Medulla oblongata (tissue), 1 donor: Measurements from ENCODE around the gene CHMP2A.

Experiments used
- DNase-seq: peaks from one replicate; pipeline ENCODE4 v3.0.0-alpha.2; 2015; ENCODE audit errors: extremely low spot score

Gene CHMP2A

DNA sequence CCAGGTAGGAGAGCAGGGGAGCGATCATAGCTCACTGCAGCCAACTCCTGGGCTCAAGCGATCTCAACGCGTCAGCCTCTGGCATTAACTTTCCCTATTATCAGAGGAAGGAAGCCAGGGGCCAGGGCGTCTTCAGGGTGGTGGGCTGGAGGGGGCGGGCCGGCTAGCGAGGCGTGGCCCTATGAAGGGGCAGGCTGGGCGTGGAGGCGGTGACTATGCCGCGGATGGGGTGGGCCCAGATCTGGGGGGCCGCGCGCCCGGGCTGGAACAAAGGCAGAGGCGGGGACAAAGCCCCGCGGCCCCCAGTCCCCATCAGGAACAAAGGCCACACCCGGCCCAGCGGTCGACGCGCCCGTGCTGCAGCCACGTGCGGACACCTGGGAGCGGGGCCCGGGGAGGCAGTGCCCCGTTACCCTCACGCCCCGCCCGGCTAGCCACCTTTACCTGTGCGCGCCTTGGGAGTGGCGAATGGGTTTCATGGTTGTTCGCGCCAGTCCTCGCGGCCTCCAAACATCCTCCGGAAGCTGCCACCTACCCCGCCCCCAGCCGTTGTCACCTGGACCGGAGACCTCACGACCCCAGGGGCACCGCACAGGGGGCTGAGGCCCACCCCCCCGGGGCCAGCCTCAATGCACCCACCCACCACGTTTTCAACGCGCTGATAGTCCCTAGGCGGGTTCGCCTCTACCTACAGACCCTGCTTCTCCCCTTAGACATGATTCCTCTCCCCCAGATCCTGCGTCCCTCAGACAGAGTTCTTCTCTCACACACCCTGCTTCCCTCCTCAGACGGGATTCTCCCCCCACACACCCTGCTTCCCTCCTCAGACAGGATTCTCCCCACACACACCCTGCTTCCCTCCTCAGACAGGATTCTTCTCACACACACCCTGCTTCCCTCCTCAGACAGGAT lies 16.4 kb downstream of the CHMP2A start:
- DNase-seq: no peak

DNA sequence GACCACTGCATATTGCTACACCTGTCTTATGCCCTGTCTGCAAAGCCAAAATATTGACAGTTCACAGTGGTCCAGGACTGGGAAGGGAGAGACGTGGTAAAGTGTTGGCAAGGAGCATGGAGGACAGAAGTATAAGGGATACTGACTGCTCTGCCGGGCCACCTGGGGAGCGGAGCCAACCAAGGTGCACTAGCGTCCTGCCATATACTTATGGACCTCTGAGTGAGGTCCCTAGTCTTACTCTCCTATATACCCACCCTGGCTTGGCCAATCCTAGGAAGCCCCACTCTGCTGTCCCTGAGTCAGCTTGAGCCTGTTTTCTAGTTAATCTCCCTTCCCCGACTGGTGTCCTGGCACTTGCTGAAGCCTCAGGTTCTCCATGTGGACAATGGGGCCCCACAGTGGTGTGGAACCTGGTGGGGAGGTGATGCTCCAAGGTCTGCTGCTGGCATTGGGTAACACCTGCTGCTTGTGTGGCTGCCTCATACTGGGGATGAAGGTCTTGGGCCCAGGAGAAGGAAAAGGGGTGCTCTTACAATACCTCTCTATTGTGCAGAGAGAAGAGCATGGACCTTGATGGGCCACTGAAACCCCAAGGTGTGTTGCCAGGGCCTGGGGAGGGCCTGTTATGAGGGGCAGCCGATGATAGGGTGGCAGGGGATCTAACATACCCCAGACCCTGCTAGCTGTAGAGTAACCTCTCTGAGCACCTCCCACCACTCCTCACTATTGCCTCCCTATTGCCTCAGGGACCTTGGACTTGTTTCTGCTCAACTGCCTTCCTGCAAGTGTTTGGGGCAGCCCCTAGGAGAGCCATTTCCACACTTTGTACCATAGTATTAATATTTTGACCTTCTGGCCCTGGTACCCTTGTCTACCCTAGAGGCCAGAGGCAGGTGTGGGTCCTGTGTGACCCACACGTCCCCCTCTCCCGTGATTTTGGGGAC lies 17.8 kb downstream of the CHMP2A start:
- no peak for DNase-seq

DNA sequence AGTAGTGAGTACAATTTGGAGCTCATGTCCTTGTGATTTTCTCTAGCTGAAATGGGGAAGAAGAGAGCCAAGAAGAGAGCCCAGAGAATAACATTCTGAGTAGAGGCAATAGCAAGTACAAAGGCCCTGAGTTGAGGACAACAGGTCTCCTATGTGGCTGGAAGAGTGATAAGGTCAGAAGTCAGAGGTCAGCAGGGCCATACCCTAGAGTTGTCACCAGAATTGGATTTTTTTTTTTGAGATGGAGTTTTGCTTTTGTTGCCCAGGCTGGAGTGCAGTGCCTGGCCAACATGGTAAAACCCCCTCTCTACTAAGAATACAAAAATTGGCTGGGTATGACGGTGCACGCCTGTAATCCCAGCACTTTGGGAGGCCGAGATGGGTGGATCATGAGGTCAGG lies 19.0 kb downstream of the CHMP2A start:
- no peak for DNase-seq

DNA sequence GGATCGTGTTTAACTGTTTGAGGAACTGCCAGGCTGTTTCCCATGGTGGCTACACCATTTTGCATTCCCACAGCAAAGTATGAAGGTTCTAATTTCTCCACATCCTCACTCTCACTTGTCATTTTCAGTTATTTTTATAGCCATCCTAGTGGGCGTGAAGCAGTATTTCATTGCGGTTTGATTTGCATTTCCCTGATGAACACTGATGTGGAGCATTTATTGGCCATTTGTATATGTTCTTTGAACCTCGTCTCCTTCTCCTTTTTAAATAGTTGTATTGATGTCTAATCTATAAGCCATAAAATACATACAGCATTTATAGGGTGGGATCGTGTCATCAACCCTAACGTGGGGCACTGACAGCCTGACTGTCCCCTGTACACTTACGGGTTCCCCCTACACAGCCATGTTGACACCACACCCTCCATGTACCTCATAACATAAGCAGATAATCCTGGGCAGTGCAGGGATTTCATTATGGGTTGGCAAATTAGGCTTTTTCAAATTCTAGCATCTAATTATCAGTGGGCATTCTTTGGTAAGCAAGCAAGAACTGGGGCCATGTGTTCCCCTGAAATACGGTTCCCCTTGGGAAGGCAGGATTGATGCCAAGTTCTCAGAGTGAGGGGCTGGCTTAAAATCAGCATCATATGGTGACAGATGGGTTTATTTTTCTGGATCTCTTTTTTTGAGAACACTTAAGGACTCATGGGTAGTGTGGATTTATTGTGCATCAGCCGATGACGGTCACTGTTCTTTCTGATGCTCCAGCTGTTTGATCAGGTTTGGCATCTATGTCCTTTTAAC lies 23.7 kb downstream of the CHMP2A start:
- no peak for DNase-seq

DNA sequence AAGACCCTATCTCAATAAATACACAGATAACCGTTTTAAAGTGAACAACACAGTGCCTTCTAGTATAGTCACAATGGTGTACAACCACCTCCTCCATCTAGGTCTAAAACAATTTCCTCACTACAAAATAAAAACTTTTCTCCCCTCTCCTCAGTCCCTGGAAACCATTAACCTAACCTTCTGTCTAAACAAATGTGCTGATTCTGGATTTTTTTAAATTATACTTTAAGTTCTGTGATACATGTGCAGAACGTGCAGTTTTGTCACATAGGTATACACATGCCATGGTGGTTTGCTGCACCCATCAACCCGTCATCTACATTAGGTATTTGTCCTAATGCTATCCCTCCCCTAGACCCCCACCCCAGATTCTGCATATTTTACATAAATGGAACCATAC lies 25.5 kb downstream of the CHMP2A start:
- DNase-seq: no peak

DNA sequence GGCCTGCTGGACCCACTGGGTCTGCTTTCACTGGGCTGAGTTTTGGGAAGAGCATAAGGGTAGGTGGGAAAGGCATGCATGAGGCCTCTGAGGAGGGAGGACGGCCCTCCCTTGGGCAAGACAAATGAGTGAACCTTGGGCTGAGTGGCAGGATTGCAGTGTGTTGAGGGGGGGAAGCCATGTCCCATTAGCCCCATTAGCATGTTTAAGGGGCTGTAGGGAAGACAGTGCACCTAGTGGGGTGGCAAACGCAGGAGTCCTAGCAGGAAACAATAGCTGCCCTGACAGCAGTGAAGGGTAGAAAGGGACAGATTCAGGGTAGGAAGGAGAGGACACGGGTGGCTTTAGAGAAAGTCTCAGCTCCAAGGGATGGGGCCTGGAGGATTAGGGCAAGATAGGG lies 32.2 kb downstream of the CHMP2A start:
- no peak for DNase-seq

DNA sequence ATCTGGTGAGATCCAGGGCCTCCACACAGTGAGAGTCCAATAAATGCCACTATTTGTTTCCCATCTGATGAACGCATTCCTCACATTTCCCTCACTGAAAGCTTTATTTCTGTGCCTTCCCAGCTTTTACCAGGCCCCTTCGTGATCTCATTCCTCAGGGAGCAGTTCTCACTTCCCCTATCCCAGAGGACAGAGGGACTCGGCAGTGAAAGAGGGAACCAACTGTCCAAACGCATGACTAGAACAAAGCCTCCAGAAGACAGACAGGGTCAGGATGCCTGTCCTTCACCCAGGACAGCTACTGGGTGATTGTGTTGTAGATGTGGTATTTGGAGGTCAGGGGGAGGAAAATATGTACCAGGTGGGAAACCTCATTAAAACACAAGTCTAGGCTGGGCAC lies 33.3 kb downstream of the CHMP2A start:
- DNase-seq: no peak

DNA sequence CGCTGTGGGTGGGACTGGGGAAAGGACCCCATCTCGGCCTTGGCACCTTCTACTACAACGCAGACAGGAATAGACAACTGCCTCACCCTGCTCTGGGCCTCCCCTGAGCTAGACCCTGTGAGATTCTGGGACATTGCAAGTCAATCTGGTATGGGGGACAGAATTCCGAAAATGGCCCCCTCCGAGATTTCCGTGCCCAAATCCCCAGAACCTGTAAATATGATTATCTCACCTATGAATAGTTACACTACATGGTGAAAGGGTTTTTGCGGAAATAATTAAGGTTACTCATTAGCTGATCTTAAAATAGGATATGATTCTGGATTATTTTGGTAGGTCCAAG lies 34.7 kb downstream of the CHMP2A start:
- no peak for DNase-seq

DNA sequence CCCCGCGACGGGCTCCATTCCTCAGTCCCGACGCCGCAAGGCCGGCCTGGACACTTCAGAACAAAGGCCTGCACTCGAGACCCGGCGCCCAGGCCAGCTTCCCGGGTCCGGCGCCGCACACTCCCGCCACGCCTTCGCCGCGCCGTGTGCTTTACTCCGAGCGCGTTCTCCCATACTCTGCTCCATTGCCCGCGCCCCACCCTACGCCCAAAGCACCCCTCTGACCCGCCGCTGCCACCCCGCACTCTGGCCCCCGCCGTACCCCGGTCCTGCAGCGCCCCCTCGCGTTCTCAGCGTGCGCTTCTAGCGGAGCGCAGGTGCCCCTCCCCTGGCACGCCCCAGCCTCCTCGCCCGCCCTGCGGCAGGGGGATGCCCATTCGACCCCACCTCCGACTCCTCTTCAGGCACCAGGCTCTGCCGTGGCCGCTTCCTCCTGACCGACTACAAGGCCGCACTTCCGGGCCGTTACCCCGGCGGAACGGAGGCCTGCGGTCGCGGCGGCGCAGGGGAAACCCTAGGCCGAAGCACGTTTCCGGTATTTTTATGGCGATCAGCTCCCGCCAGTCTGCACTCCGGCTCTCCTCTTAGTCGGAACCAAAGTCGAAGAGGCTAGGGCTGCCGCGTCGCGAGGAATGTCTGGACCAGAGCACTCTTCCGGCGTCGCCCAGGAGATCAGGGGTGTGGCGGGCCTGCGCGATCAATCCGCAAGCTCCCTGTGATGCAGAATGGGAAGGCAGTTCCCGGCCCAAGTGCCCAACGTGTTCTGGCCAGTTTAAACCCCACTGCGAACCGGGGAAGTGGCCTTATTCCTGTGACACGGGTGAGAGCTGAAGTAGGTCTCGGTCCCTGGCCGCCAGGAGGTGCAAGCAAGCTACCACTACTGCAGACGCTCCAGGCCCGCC lies 35.3 kb downstream of the CHMP2A start, which contains the start of gene ZBTB45:
Gene ZBTB45, minus strand, starts transcription at position 456 of the 902 bp plus-strand sequence. CDS start 2,137 bp downstream, outside the sequence.
- peak; percentile 96 for DNase-seq

DNA sequence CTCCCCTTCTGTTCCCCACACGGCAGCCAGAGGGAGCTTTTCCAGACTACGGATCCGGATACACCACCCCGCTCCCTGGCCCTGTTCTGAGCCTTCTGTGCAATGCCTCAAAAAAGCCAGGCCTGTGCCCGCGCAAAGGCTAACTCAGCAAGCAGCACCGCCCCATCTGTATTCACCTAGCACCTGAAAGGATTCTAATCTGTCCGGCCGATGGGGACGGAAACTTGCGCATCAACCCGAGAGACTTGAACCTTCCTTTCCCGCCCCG lies 35.9 kb downstream of the CHMP2A start:
- DNase-seq: peak; percentile 60

DNA sequence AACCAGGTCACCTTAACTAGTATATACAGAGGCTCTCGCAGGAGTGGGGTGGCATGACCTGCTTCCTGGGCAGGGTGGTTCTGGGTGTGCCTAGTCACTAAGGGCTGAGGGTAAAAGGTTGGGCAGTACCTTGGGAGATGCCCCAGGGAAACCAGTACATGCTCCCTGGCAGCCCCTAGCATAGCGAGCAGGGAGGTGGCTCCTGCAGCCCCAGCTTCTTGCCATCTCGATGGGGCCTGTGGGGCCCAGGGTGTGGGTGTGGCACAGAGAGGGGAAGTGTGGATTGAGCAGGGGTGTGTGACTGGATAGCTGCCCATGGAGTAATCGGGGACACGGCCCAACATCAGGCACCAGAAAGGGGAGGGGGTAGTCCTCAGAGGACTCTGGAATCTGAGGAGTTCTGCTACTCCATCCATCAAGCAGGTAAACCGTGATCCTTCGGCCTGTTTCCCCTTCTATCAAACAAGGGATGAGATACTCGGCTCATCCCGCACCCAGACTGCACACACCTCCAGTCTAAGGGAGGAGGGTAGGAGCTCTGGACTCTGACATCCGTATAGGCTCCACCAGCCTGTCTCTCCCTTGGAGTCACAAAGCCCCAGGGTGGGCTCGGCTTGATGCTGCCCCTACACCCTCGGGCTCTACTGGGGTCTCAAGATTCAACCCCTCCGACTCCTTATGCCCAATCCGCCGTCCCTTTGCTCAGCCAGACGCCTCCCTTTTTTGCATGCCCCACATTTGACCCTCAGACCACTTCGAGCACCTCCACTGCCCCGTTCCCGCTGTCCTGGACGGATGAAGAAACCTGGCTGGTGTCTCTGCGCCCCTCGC lies 36.4 kb downstream of the CHMP2A start:
- no peak for DNase-seq

DNA sequence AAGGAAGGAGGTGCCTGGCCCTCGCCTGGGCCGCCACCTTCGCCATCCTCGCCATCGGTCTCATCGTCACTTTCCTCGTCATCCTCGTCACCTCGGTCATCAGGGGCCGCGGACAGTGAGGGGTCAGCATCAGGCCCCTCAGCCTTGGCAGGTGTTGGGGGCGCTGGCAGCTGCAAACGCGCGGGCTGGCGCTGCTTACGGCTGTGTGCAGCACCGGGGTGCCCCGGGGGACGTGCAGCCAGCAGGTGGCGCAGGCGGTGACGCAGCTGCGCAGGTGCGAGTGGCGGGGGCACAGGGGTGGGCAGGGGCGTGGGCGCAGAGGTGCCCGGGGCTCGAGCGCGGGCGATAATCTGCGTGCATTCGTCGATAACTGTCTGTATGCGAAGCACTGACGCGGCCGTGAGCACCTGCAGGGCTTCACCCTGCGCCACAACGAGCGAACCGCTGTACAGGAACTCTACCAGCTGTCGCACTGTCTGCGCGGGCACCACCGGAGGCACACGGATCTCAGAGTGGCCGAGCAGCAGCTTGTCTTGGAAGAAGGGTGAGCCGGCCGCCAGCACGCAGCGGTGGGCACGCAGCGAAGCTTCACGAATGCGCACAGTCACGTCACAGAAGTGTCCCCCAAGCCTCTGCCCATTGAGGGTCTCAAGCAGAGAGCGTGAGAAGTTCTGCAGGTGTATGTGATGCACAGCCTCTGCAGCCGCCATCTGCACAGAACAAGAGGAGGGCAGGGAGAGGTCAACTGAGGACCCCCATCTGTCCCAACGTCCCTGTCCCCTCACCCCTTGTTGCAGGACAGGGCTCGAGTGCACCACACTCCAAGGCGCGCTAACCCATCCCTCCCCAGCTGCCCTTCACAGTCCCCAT lies 37.7 kb downstream of the CHMP2A start:
- no peak for DNase-seq

DNA sequence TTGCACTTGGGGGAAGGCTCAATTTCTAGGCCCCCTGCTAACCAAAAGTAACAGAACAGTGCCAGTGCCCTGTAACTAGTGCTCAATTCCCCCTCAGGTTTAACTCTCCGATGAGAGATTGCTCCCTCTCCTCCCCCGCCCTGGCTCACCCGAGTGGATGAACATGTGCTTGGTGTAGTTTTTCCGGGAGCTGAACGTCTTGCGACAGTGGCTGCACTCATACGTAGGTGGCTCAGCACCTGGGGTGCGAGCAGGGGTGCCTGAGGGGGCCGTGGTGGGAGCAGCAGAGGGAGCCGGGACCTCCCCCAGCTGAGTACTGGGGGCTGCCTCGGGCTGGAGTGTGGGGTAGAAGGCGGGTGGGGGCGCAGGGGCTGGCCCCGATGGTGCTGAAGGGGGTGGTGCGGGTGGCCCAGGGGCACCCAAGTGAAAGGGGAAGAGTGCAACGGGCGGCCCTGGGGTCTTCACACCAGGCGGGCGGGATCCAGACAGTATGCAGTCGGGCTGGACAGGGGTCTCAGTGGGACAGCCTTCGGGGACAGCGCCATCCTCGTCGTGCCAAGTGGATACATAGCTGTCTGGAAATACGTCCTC lies 38.6 kb downstream of the CHMP2A start:
- no peak for DNase-seq

DNA sequence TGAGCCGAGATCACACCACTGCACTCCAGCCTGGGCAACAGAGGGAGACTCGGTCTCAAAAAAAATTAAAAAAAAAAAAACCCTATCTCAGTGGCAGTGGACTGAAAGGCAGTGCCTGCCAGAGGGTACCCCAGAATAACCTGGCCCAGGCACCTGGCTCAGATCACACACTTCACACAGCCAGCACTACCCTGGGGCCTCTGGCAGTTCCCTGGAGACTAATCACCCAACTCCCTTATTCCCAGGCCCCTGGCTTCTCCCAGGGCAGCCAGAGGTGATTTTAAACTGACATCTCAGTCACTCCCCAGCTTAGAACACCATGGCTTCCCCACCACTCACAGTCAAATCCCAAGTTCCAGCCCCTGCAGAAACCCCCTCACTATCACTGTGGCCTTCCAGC lies 39.6 kb downstream of the CHMP2A start:
- no peak for DNase-seq

DNA sequence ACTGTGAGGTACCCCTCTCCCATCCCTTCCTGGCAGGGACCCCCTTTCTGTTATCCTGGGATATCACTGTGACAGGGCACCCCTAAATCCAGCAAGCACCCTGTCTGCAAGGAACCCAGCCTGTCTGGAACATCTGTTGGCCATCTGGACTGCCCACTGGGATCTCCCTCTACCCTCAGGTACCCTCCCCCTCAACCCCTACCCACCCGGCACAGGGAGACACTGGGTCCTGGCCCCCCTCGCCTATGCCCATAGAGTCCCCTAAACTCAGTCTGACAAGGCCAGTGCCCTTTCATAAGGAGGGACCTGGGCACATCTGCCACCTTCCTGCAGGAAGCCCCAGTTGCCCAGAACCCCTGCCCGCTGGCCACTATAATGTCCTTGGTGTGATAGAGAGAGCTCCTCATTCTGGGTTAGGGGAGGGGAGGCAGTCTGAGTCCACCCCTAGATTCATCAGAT lies 40.3 kb downstream of the CHMP2A start:
- DNase-seq: no peak

DNA sequence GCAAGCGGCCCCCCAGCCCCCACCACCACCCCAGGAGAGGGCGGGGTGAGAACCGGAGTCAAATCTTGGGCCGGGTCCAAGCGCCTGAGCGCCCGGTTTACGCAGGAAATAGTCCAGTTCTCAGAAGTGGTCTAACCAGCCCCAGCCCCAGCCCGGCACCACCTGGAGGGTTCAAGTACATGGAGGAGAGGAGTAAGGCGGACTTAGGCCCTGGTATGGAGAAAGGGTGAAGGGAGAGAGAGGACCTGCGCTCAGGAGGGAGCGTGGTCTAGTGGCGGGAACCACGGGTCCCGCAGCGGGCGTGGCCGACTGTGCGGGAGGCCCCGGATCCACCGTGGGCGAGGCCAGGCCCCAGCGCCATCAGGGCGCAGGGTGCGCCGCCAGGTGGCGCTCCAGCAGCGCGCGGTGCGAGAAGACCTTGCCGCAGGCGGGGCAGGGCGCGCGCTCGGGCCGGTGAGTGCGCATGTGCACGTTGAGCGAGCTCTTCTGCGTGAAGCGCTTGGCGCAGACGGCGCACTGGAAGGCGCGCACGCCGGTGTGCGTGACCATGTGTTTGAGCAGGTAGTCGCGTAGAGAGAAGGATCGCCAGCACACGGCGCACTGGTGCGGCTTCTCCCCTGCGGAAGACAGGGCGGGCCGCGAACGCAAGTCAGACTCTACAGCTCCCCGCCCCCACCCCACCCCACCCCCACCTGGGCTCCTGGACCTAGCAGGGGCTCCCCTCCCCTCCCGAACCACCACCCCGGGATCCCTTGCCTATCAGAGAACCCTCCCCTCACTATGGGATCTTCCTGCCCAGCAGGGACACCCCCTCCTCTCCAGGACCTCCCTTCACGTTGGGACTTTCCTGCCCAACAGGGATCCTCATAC lies 41.0 kb downstream of the CHMP2A start:
- peak; percentile 77 for DNase-seq

DNA sequence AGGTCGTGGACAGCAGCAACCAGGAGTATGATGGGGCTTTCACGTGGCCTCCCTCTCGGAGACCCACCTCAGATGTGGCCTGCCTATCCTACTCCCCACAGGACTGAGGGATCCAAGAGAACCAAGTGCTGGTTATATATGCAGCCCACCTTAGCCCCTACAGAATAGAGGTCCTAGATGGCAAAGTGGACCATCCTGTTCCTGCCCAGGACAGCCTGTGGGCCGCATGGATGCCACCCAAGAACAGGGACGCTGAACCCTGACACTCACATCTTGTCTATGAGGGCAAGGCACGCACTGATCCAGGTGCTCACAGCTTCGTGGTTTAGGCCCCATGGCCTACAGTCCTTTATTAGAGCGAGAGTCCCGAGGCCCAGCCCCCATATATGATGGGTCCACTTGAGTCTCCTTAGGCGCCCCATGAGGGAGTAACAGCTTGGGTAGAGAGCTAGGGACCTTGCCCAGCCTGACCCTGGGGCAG lies 41.7 kb downstream of the CHMP2A start:
- DNase-seq: no peak
